T-helper 2 cell (primary cell): Measurements from ENCODE around the gene CACNA2D3.
"Not testable (repeated sequence)": the region's sequence is repeated elsewhere in the genome, so short reads cannot be mapped to it uniquely, and the experiment has no call there.

Experiments used
- DNase-seq, 5 experiments: peaks; one replicate each; pipeline versions ENCODE4 v3.0.0 to v3.0.0-alpha.2; 2012 to 2022
- total RNA-seq, 2 donors: gene quantifications; one replicate each; lab custom pipeline; 2026; lab: John Stamatoyannopoulos, UW

The CACNA2D3 gene
- total RNA-seq: 0 to 0.13 reads per million in 2 donors

DNA sequence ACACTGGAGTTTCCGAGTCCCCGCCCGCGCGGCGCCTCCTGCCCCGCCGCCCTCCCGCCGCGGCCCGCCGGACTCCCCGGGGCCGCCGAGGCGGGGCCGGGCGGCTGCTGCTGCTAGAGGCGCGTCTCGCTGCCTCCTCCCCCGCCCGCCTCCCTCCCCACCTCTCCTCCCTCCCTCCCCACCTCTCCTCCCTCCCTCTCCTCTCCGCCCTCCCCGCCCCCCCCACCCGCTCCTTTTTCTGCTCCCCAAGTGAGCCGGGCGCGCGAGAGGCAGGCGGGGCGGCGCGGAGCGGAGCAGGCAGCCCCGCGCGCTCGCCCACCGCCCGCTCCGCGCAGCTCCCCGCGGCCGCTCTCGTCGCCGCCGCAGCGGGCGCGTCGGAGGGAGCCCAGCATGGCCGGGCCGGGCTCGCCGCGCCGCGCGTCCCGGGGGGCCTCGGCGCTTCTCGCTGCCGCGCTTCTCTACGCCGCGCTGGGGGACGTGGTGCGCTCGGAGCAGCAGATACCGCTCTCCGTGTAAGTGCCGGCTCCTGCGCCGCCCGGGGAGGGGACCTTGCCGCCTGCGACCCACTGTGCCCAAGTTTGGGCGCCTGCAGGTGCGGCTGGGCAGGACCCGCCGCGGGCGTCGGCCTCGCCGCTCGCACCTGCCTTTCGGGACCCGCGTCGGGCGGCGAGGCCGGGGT is at the start of gene CACNA2D3:
TSS of gene CACNA2D3 (plus strand) at position 229 of the 679 bp plus-strand sequence.
- DNase-seq: no peak

DNA sequence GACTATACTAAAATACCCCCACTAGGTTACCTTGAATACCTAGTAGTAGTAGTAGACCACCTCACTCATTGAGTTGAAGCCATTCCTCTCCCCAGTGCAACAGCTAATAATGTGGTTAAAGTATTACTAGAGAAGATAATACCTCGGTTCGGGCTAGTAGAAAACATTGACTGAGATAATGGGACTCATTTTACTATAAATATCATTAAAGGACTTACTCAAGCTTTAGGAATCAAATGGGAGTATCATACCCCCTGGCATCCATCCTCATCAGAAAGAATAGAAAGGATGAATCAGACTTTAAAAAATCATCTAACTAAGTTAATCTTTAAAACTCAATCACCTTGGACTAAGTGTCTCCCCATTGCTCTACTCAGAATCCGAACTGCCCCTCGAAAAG is 49.0 kb upstream of the CACNA2D3 start:
- DNase-seq: no peak

DNA sequence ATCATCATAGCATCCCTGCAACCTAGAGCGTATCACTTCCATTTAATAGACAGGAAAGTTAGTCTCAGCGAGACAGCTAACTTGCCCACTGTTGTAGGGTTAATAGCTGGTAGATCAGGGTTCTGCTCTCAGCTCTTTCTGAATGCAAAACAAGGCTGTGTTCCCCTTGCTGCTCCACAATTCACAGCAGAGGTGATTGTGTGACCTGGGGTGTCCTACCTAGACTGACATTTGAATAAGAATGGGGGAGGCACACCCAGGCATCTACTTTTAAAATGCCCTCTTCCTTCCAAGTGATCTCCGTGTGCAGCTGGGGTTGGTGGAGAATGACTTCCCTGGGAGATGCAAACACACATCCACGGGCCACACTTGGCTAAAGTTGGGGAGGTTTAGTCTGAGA is 43.0 kb upstream of the CACNA2D3 start:
- DNase-seq: no peak

DNA sequence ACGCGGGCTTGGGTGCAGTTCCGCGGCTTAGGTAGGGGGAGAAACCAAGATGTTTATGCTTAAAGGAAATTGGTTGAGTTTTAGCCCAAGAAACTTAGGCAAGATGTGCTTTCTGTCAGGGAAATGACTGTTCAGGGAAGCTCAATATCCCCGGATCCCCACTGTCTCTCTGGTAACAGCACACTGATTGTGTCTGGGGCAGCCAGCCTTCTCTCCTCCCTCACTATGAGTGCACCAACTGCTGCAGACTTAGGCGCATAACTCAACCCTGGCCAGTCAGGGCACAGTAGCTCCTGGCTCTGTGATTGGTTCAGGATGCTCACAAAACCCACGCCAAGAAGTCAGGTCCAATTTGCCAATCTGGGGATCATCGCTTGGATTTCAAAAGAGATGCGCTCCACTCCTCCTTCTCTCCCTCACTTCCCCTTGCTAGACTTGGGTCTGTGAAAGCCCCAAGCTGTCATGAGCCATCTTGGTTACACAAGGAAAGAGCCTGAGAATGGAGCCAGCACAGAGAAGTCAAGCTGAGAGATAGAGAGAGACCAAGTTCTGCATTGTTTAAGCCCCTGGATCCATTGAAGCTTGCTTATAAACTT is 42.5 kb upstream of the CACNA2D3 start:
- DNase-seq: no peak

DNA sequence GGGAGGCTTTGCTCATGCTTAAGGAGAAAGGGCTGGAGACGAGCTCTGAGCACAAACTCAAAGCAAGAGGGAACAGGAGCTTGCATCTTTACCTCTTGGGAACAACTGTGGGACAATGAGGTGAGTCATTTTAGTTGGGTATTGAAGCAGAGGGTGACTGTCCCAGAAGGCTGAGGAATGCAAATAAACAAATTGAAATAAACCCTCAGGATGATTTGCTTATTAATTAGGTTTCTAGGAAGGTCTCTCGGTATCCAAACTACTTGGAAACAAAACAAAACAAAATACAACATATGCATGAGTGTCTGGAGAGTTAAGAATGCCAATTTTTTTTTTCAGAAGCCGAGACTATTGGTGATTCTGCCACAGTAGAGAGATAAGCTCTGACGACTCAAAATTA is 38.4 kb upstream of the CACNA2D3 start:
- no peak for DNase-seq

DNA sequence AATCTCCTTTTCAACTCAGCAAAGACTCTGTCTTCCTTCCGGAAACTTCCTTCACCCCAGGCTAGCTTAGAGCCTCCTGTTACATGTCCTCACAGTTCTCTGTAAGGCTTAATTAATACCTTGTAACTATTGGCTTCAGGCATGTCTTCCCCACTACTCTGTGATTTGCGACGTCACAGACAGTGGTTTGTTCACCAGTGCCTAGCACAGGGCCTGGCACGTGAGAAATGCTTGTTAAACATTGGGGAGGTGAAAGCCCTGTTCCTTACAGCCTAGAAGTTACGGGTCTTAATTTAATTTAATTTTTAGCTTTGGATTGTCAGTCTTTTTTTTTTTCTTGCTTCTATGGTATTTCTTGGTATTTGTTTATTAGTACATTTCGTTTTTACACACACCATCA is 36.4 kb upstream of the CACNA2D3 start:
- DNase-seq: no peak

- no peak for DNase-seq
These were observed 35.5 kb upstream of the CACNA2D3 start for GRCh38 chr3:54086652-54087405.

GRCh38 chr3:54087581-54088410 is 34.6 kb upstream of the CACNA2D3 start:
- no peak for DNase-seq

GRCh38 chr3:54093491-54094248 is 28.7 kb upstream of the CACNA2D3 start:
- DNase-seq: no peak

- no peak for DNase-seq
These were observed 27.4 kb upstream of the CACNA2D3 start for GRCh38 chr3:54094926-54095325.

DNA sequence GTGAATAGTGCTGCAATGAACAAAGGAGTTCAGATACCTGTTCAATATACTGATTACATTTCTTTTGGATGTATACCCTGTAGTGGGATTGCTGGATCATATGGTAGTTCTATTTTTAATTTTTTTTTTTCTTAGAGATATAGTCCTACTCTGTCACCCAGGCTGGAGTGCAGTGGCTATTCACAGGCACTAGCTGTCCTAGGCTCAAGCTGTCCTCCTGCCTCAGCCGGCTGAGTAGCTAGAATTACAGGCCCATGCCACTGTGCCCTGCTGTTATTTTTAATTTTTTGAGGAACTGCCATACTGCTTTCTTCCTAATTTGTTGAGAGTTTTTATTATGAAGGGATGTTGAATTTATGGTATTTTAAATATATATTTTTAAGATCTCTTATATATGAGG is 23.0 kb upstream of the CACNA2D3 start:
- DNase-seq: no peak

DNA sequence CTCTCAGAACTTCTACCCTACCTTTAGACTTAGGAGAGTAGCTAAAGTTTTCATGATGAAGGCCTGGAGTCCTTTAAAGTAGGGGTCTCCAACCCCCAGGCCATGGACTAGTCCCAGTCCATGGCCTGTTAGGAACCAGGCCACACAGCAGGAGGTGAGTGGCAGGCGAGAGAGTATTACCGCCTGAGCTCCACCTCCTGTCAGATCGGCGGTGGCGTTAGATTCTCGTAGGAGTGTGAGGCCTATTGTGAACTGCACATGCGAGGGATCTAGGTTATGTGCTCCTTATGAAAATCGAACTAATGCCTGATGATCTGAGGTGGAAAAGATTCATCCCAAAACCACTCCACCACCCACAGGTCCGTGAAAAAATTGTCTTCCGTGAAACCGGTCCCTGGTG is 18.3 kb upstream of the CACNA2D3 start:
- DNase-seq: no peak

GRCh38 chr3:54116129-54116528 is 6.2 kb upstream of the CACNA2D3 start:
- not testable (repeated sequence) for DNase-seq

DNA sequence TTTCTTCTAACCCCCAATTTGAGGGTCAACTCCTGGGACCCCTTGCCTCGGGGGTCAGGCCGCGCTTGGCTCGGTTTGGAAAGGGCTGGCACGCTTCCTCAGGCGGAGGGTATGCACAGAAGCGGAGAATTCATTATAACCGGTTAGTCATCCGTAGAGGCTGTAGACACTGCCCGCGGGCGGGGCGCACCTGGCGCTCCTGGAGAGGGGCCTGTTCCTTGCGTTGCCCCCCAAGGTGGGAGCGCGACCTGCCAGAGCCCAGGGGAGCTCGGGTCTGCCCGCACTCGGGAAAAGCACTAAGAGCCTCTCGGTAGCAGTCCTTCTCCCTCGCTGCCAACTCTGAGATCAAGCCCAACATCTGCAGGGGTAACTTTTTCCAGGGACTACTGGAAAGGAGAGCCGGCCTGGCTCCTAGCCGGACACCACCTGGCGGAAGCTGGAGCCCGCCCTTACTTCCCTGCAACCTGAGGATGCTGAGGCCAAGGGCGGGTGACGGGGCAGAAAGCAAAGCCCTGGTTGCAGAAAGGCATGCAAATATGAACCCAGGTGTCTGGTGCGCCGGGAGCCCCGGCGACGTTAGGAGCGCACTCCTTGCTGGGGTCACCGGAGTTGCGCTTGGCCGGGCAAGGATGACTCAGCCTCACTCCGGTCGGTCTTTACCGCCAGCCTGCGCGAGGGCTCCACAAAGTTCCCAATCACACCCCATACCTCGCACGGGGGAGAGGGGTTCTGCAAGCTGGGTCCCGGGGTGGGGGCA is 1.5 kb upstream of the CACNA2D3 start:
- no peak for DNase-seq

DNA sequence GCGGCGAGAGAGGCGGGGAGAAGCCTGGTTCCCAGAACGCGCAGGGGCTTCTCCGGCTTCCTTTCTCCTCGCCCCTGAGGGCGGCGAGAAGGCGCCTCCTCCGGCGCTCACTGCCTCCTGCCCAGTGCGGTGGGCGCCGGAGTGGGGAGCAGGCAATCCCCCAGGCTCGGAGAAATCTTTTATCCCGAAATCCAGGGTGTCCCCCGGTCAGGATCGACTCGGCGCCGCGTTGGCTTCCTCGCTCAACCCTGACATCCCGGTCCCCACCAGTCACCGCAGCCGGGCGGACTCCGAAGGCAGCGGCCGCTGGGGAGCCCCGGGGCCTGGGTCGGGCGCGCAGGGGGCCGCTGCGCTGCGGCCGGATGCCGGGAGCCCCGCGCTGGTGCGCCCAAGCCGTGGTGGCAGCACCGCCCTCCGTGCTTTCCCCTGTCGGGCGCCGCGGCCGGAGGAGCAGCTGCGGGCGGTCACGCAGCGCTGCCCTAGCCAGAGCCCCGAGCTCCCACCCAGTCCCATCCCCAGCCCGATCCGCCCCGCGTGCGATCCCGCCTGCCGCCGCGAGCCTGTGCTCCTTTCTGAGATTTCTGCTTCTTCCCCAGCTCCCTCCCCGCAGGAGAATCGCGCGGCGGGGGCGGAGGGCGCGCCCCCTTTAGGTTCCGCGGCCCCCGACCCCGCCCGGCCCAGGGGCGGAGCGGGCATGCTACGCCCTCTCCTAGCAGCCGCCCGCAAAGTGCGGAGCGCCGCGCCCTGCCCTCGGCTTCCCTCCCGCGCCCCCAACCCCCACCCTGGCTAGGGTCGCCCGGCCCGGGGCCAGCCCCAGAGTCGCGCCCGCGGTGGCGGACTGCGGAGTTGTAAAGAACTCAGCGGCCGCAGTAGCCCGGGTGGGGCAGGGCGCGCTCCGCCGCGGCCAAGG is 683 bp upstream of the CACNA2D3 start:
- DNase-seq: no peak

GRCh38 chr3:54123003-54123775 is 837 bp downstream of the CACNA2D3 start:
- no peak for DNase-seq

DNA sequence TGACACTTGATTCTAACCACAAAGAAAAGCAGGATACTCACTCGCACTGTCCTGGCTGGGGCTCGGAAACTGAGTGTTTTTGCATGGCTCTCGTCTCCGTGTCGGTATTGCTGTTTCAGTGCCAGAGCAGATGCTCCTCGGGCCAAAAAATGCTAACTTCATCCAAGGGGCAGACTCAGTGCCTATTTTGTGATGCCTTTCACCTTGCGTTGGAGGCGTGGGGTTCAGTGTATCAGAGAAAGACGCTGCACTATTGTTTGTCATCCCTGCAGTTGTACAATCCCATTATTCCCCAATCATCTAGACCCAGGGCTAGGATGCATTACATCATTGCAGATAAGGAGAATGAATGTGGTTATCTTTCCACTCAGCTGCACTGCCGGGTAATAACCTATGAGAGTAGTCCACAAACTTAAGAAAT is 1.4 kb downstream of the CACNA2D3 start:
- DNase-seq: no peak

DNA sequence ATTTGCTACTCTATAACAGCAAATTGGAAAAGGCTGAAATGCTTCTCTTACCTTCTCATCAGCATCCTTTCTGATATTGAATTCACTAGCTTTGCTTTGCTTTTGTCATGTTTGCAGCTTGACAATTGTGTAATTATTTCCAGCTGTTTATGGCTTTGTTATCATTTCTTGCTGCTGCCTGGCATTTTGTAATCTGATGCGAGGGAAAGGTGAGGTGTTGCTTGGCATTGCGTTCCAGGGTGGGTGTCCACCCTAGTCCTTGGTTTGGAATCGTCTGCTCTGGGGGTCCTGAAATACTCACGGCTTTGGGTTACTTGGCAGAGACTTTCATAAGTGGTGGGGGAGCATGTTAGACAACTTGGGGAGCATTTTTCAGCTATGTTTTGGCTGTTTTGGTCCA is 2.9 kb downstream of the CACNA2D3 start:
- no peak for DNase-seq

DNA sequence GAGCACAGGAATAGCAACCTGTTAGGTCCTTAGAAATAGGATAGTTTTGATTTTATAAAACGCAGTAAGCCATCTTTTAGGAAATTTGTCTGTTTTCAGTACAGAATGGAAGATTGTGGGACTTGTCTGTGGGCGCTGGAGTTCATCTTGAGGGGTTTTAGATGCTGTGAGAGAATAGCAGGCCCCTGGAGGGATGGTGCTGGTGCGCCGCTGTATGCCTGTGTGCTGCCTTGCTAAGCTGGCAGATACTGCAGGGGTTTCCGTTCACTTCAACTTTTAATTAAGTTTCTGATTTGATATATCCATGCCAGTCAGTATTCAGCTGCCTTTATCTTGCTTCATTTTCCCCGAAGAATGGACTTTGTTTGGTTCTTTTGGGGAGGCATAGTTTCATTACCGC is 4.2 kb downstream of the CACNA2D3 start:
- DNase-seq: no peak
